Stimulated activated CD8-positive, alpha-beta memory T cell treated with anti-CD3 and anti-CD28 coated beads, Interleukin-7, amount 100 ng/mL, for 1 hour (primary cell): ENCODE results near the gene PTCD2.
"Not testable (repeated sequence)": the region's sequence is repeated elsewhere in the genome, so short reads cannot be mapped to it uniquely, and the experiment has no call there.

Experiments
- DNase-seq, 2 donors: peaks; one replicate each; pipeline ENCODE4 v3.0.0-alpha.2; 2020; ENCODE audit warnings: low read depth in 2 of 2

Gene PTCD2

GRCh38 chr5:72379936-72380335 is 59.8 kb downstream of the PTCD2 start:
- no peak for DNase-seq

- DNase-seq = no peak
These were observed 60.5 kb downstream of the PTCD2 start for GRCh38 chr5:72380492-72381274.

- no peak for DNase-seq
These were observed 63.1 kb downstream of the PTCD2 start for GRCh38 chr5:72383280-72383679.

GRCh38 chr5:72383726-72384125 is 63.6 kb downstream of the PTCD2 start:
- DNase-seq = no peak

- DNase-seq = no peak
These were observed 66.5 kb downstream of the PTCD2 start for GRCh38 chr5:72386639-72387038.

- DNase-seq = no peak
These were observed 67.8 kb downstream of the PTCD2 start for GRCh38 chr5:72387985-72388384.

- no peak for DNase-seq
These were observed 68.5 kb downstream of the PTCD2 start for GRCh38 chr5:72388646-72389045.

GRCh38 chr5:72390836-72391235 is 70.7 kb downstream of the PTCD2 start:
- DNase-seq = no peak

- DNase-seq = no peak
These were observed 72.2 kb downstream of the PTCD2 start for GRCh38 chr5:72392326-72392733.

GRCh38 chr5:72393052-72393451 is 72.9 kb downstream of the PTCD2 start:
- DNase-seq = no peak

GRCh38 chr5:72394688-72395087 is 74.5 kb downstream of the PTCD2 start:
- DNase-seq = no peak

GRCh38 chr5:72397836-72398235 is 77.7 kb downstream of the PTCD2 start:
- DNase-seq = no peak

GRCh38 chr5:72400950-72401349 is 80.8 kb downstream of the PTCD2 start:
- DNase-seq = no peak

- no peak for DNase-seq
These were observed 82.3 kb downstream of the PTCD2 start for GRCh38 chr5:72402381-72402890.

GRCh38 chr5:72402959-72403628 is 82.9 kb downstream of the PTCD2 start:
- no peak for DNase-seq

GRCh38 chr5:72404771-72405170 is 84.6 kb downstream of the PTCD2 start:
- DNase-seq = not testable (repeated sequence)

GRCh38 chr5:72407078-72407477 is 86.9 kb downstream of the PTCD2 start:
- no peak for DNase-seq

- DNase-seq = no peak
These were observed 87.4 kb downstream of the PTCD2 start for GRCh38 chr5:72407541-72407940.

GRCh38 chr5:72408127-72408526 is 88.0 kb downstream of the PTCD2 start:
- no peak for DNase-seq

GRCh38 chr5:72408603-72409002 is 88.4 kb downstream of the PTCD2 start:
- DNase-seq = no peak

GRCh38 chr5:72410688-72411295 is 90.6 kb downstream of the PTCD2 start:
- DNase-seq = no peak

- no peak for DNase-seq
These were observed 92.3 kb downstream of the PTCD2 start for GRCh38 chr5:72412283-72413055.
